22Rv1 (cell line): ENCODE measurements around the gene ADGRA3.

Source experiments
- ZFX ChIP-seq: fragments of 450-650 bp; IDR thresholded peaks from 2 replicates; pipeline ENCODE4 v1.6.1; 2017; ENCODE audit warnings: antibody characterized with exemption, borderline replicate concordance
- TF ChIP-seq, protein P1 (sequence below): fragments of 450-650 bp; IDR thresholded peaks from 2 replicates; pipeline ENCODE4 v1.5.1; 2017; ENCODE audit warnings: mild to moderate bottlenecking

DNA sequence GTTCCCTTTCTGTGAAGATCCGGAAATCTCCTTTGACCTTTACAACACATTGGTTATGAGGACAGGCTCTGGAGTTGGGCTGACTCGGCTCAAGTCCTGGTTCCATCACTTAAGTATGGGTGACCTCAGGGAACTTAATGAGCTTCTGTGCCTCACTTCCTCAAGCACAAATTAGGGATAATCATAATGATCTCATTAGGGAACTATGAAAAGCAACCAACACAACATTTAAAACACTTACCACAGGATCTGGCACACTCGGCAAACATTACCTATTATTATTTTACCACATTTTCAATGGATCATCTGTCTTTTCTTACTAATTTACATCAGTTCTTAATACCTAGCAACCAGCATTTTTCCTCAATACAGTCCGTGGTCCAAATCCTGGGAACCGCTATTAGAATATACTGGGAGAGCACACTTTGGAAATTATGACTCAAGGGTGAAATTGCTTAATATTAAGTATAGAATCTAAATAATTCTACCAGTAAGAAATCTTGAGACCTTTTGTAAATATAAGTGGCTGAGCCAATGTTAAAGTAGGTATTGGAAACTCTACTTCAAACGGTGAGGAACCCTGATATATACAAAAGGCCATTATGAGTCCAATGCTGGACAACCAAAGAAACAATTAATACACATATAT is 19.6 kb downstream of the ADGRA3 start:
- TF ChIP-seq, protein P1, sequence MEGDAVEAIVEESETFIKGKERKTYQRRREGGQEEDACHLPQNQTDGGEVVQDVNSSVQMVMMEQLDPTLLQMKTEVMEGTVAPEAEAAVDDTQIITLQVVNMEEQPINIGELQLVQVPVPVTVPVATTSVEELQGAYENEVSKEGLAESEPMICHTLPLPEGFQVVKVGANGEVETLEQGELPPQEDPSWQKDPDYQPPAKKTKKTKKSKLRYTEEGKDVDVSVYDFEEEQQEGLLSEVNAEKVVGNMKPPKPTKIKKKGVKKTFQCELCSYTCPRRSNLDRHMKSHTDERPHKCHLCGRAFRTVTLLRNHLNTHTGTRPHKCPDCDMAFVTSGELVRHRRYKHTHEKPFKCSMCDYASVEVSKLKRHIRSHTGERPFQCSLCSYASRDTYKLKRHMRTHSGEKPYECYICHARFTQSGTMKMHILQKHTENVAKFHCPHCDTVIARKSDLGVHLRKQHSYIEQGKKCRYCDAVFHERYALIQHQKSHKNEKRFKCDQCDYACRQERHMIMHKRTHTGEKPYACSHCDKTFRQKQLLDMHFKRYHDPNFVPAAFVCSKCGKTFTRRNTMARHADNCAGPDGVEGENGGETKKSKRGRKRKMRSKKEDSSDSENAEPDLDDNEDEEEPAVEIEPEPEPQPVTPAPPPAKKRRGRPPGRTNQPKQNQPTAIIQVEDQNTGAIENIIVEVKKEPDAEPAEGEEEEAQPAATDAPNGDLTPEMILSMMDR: no peak
- TF ChIP-seq ZFX: no peak
